Natural killer cell (primary cell): ENCODE measurements around the gene ENPP3. TPM values are rescaled to one million over a fixed set of nuclear protein-coding genes. Genes with fewer than 3 reads are reported as not detected.

Experiments used
- ATAC-seq, 3 donors: fragments of 150-1000 bp in 2 of 3; fragments of 200-7000 bp in 1 of 3; cut with Tn5 transposase; 1 replicate in 1 of 3; 2 replicates in 2 of 3; pipeline ENCODE4 v1.10.0; 2021; ENCODE audit warnings: mild to moderate bottlenecking in 2 of 3, moderate library complexity in 2 of 3
- DNase-seq, 2 donors: peaks; one replicate each; pipeline versions ENCODE4 v3.0.0 to v3.0.0-alpha.2; 2013 to 2021; ENCODE audit warnings: mixed read lengths in 1 of 2
- H3K27ac ChIP-seq: one replicate; pipeline ENCODE4 v1.5.1; 2013; ENCODE audit warnings: mild to moderate bottlenecking, low read length
- H3K27me3 ChIP-seq: one replicate; pipeline ENCODE4 v1.6.1; 2013; ENCODE audit warnings: low read length; ENCODE audit not compliant: control insufficient read depth, insufficient read depth
- H3K36me3 ChIP-seq: one replicate; pipeline ENCODE4 v1.6.1; 2013; ENCODE audit warnings: low read length; ENCODE audit not compliant: control insufficient read depth, insufficient read depth
- H3K4me1 ChIP-seq: one replicate; pipeline ENCODE4 v1.6.1; 2013; ENCODE audit warnings: low read length; ENCODE audit not compliant: control insufficient read depth, insufficient read depth
- H3K4me3 ChIP-seq: one replicate; pipeline ENCODE4 v1.5.1; 2013; ENCODE audit warnings: low read length
- H3K9me3 ChIP-seq: one replicate; pipeline ENCODE4 v1.6.1; 2013; ENCODE audit warnings: low read length; ENCODE audit not compliant: control insufficient read depth, insufficient read depth
- H3K27ac Mint-ChIP-seq, 2 donors: one replicate each; pipeline ENCODE4 v1.8.0; 2022; ENCODE audit warnings: mild to moderate bottlenecking in 2 of 2, mixed read lengths in 2 of 2, moderate library complexity in 1 of 2
- H3K27me3 Mint-ChIP-seq, 2 donors: one replicate each; pipeline ENCODE4 v1.8.0; 2022; ENCODE audit warnings: low read depth in 2 of 2, mixed read lengths in 2 of 2
- H3K36me3 Mint-ChIP-seq: one replicate; pipeline ENCODE4 v1.8.0; 2022; ENCODE audit warnings: mixed read lengths
- H3K4me1 Mint-ChIP-seq, 2 donors: one replicate each; pipeline ENCODE4 v1.8.0; 2022; ENCODE audit warnings: mixed read lengths in 2 of 2
- H3K4me3 Mint-ChIP-seq: one replicate; pipeline ENCODE4 v1.8.0; 2022; ENCODE audit warnings: mild to moderate bottlenecking, moderate library complexity, mixed read lengths
- H3K9me3 Mint-ChIP-seq, 2 donors: one replicate each; pipeline ENCODE4 v1.8.0; 2022; ENCODE audit warnings: mixed read lengths in 2 of 2
- CTCF ChIP-seq: fragments of 200-600 bp; IDR thresholded peaks from one replicate; pipeline ENCODE4 v1.8.0; 2022; ENCODE audit warnings: antibody characterized with exemption
- WGBS: methylation state at CpG from one replicate; pipeline ENCODE4 v1.1.7; 2013; ENCODE audit warnings: missing lambda C conversion rate; ENCODE audit not compliant: insufficient coverage; 5-methylcytosine and 5-hydroxymethylcytosine counted together
- intact Hi-C: fragments of 100-400 bp; cut with micrococcal nuclease; formaldehyde crosslinking; loops from one replicate; pipeline ENCODE4 v1.14.2; 2022
- total RNA-seq, 4 donors: library from RNA; stranded (reverse); fragments of 120-200 nt in 1 of 4; gene quantifications; one replicate each; pipeline versions ENCODE4 v1.2.3 to v1.2.4, GENCODE V29; 2013 to 2022

ENPP3 gene
- total RNA-seq, 3 donors from 2014 or later (not counting 1 experiment from before 2014, with no cell fraction given), result 0.33 to 32.4 (median 1.8) TPM

GRCh38 chr6:131631625-131632289 is 5.3 kb upstream of the ENPP3 start:
- Mint-ChIP-seq H3K4me1 (peaks cover 25 to 27% of the 10 kb centered on the region in 2 donors), H3K27ac (no peak overlapping the region), H3K27me3 (no peaks in the 10 kb centered on the region), H3K36me3 (no peaks in the 10 kb centered on the region), H3K9me3 (no peaks in the 10 kb centered on the region), H3K4me3 (no peak overlapping the region)
- Histone ChIP-seq H3K4me3 (no peak overlapping the region), H3K27ac (no peak overlapping the region), H3K27me3 (no peaks in the 10 kb centered on the region), H3K36me3 (no peaks in the 10 kb centered on the region), H3K9me3 (no peaks in the 10 kb centered on the region), H3K4me1 (peaks cover 3% of the 10 kb centered on the region)
- ATAC-seq (no peak), DNase-seq (no peak)
- 97% methylated on average over 2 of the region's 3 CpGs for whole genome bisulfite sequencing
- intact Hi-C loops, result no loop called here
- TF ChIP-seq CTCF, result no peak

GRCh38 chr6:131635384-131636340 is 1.4 kb upstream of the ENPP3 start:
- no peak overlapping the region for H3K4me3 Mint-ChIP-seq
- H3K9me3 ChIP-seq, result no peaks in the 10 kb centered on the region
- no peaks in the 10 kb centered on the region for H3K36me3 Mint-ChIP-seq
- H3K4me3 ChIP-seq, result no peak overlapping the region
- intact Hi-C loops, result no loop called here
- no peak for TF ChIP-seq CTCF
- H3K4me1 Mint-ChIP-seq, result no peaks in the 10 kb centered on the region
- H3K27me3 ChIP-seq, result no peaks in the 10 kb centered on the region
- no peaks in the 10 kb centered on the region for H3K4me1 ChIP-seq
- no peak overlapping the region for H3K27ac ChIP-seq
- 91% methylated on average over 11 of the region's 11 CpGs for WGBS
- H3K36me3 ChIP-seq, result no peaks in the 10 kb centered on the region
- DNase-seq (no peak), ATAC-seq (no peak)
- no peaks in the 10 kb centered on the region for H3K9me3 Mint-ChIP-seq
- no peak overlapping the region for H3K27ac Mint-ChIP-seq
- peaks cover 0 to 4% of the 10 kb centered on the region in 2 donors for H3K27me3 Mint-ChIP-seq

- Histone ChIP-seq H3K27ac (no peak overlapping the region), H3K9me3 (no peaks in the 10 kb centered on the region), H3K4me1 (no peaks in the 10 kb centered on the region), H3K4me3 (no peak overlapping the region), H3K27me3 (no peaks in the 10 kb centered on the region), H3K36me3 (no peaks in the 10 kb centered on the region)
- no peak for ATAC-seq
- intact Hi-C loops, result no loop called here
- Mint-ChIP-seq H3K27ac (no peak overlapping the region), H3K9me3 (no peaks in the 10 kb centered on the region), H3K27me3 (peaks cover 0 to 4% of the 10 kb centered on the region in 2 donors), H3K36me3 (no peaks in the 10 kb centered on the region), H3K4me3 (no peak overlapping the region), H3K4me1 (no peaks in the 10 kb centered on the region)
- DNase-seq, result no peak
- WGBS, result 79% methylated on average over 2 of the region's 2 CpGs
- TF ChIP-seq CTCF, result no peak
Measured at GRCh38 chr6:131638013-131638412, 911 bp downstream of the ENPP3 start.
